Glutamatergic neuron (in vitro differentiated cells): ENCODE results near the gene ATF7IP2. TPM values are rescaled to one million over a fixed set of nuclear protein-coding genes. Genes with fewer than 3 reads are reported as not detected.
"Not testable (repeated sequence)": the region's sequence is repeated elsewhere in the genome, so short reads cannot be mapped to it uniquely, and the experiment has no call there.

ENCODE experiments used
- DNase-seq: peaks from one replicate; pipeline ENCODE4 v3.0.0; 2022
- H3K27ac Mint-ChIP-seq: one replicate; pipeline ENCODE4 v1.8.0; 2020; ENCODE audit warnings: mild to moderate bottlenecking, mixed read lengths, inconsistent platforms; ENCODE audit not compliant: unreplicated experiment
- H3K27me3 Mint-ChIP-seq: one replicate; pipeline ENCODE4 v1.8.0; 2020; ENCODE audit warnings: mild to moderate bottlenecking, moderate library complexity, mixed read lengths, inconsistent platforms; ENCODE audit not compliant: unreplicated experiment
- H3K36me3 Mint-ChIP-seq: one replicate; pipeline ENCODE4 v1.8.0; 2020; ENCODE audit warnings: mild to moderate bottlenecking, mixed read lengths, inconsistent platforms; ENCODE audit not compliant: unreplicated experiment
- H3K4me1 Mint-ChIP-seq: one replicate; pipeline ENCODE4 v1.8.0; 2020; ENCODE audit warnings: mild to moderate bottlenecking, low read depth, mixed read lengths, inconsistent platforms; ENCODE audit not compliant: unreplicated experiment
- H3K4me3 Mint-ChIP-seq: one replicate; pipeline ENCODE4 v1.8.0; 2020; ENCODE audit warnings: mild to moderate bottlenecking, mixed read lengths, inconsistent platforms; ENCODE audit not compliant: unreplicated experiment
- H3K9me3 Mint-ChIP-seq: one replicate; pipeline ENCODE4 v1.8.0; 2020; ENCODE audit warnings: mild to moderate bottlenecking, moderate library complexity, mixed read lengths, inconsistent platforms; ENCODE audit not compliant: unreplicated experiment
- total RNA-seq: library from RNA; stranded (reverse); fragmentation: NEBNext Ultra II Directional; extraction: Animal tissue kit (Norgen Biotek cat#: 25700); gene quantifications from one replicate; pipeline ENCODE4 v1.2.1, GENCODE V29; 2021; ENCODE audit not compliant: unreplicated experiment
- TF ChIP-seq, protein P1 (sequence below): fragments of 200-600 bp; sonication (generic); IDR thresholded peaks from one replicate; pipeline ENCODE4 v1.5.0; 2021; ENCODE audit not compliant: partially characterized antibody, unreplicated experiment

ATF7IP2 gene
- total RNA-seq, 1 donor from 2014 or later, result 9.1 TPM

DNA sequence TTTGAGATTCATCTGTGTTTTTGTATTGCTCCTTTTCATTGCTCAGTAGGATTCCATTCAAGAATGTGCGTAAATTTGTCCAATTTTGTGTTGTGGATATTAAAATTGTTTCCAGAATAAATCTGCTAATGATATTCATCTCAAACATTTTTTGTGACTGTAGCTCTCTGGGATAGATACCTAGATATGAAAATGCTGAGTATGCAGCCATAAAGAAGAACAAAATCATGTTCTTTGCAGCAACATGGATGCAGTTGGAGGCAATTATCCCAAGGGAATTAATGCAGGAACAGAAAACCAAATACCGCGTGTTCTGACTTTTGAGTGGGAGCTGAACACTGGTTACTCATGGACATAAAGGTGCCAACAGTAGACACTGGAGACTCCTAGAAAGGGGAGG is 40.2 kb upstream of the ATF7IP2 start:
- Mint-ChIP-seq H3K27me3 (no peaks in the 10 kb centered on the region), H3K36me3 (peaks cover 16% of the 10 kb centered on the region), H3K4me3 (no peak overlapping the region), H3K4me1 (no peaks in the 10 kb centered on the region), H3K27ac (no peak overlapping the region), H3K9me3 (peaks cover 3% of the 10 kb centered on the region)
- DNase-seq, result no peak
- TF ChIP-seq, protein P1, sequence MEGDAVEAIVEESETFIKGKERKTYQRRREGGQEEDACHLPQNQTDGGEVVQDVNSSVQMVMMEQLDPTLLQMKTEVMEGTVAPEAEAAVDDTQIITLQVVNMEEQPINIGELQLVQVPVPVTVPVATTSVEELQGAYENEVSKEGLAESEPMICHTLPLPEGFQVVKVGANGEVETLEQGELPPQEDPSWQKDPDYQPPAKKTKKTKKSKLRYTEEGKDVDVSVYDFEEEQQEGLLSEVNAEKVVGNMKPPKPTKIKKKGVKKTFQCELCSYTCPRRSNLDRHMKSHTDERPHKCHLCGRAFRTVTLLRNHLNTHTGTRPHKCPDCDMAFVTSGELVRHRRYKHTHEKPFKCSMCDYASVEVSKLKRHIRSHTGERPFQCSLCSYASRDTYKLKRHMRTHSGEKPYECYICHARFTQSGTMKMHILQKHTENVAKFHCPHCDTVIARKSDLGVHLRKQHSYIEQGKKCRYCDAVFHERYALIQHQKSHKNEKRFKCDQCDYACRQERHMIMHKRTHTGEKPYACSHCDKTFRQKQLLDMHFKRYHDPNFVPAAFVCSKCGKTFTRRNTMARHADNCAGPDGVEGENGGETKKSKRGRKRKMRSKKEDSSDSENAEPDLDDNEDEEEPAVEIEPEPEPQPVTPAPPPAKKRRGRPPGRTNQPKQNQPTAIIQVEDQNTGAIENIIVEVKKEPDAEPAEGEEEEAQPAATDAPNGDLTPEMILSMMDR, result no peak

DNA sequence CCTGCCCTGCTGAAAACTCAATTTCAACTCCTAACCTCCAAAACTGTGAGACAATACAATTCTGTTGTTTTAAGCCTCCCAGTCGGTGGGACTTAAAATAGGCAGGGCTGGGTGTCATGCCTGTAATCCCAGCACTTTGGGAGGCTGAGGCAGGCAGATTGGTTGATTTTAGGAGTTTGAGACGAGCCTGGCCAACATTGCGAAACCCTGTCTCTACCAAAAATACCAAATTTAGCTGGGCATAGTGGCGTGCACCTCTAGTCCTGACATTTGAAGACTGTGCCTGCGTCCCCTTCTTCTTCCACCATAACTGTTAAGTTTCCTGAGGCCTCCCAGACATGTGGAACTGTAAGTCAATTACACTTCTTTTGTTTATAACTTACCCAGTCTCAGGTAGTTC is 36.0 kb upstream of the ATF7IP2 start:
- no peak overlapping the region for H3K27ac Mint-ChIP-seq
- DNase-seq, result no peak
- H3K4me3 Mint-ChIP-seq, result no peak overlapping the region

DNA sequence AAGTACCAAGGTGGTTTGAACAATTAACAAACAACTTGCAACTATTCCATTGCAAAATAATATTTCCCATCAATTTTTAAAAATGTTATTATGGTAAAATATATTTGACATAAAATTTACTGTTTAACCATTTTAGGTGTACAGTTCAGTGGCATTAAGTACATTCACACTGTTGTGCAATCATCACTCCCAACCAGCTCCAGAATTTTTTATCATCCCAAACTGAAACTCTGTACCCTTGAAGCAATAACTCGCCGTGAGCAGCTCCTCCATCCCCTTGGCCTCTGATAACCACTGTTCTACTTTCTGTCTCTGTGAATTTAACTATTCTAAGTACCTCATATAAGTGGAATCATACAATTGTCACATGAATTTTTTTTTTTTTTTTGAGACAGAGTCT is 33.6 kb upstream of the ATF7IP2 start:
- H3K27me3 Mint-ChIP-seq, result no peaks in the 10 kb centered on the region

More for the DNA sequence above, 36.0 kb upstream of the ATF7IP2 start:
- TF ChIP-seq, protein P1, result no peak
- no peaks in the 10 kb centered on the region for H3K9me3 Mint-ChIP-seq
- H3K27me3 Mint-ChIP-seq, result no peaks in the 10 kb centered on the region
- H3K4me1 Mint-ChIP-seq, result no peaks in the 10 kb centered on the region
- peaks cover 4% of the 10 kb centered on the region for H3K36me3 Mint-ChIP-seq

DNA sequence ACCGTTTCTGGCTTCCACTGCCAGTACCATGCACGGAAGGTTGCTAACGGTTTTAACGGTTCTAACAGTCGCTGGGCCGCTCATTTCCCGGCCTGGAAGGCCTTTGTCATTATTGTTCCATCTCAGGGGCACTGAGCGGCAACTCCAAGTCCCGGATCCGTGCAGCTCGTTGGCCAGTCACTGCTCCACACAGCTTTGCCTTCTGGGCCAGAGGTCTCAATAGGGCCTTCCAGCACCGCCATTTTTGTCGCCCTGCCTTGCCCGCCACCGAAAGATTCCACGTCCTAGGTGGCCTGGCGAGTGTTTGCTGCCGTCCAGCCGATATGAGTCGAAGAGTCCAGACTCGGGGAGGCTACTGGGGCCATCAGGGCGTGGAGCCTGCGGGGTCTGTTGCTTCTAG is 30.3 kb upstream of the ATF7IP2 start:
- H3K4me3 Mint-ChIP-seq, result no peak overlapping the region
- no peaks in the 10 kb centered on the region for H3K4me1 Mint-ChIP-seq
- peaks cover 5% of the 10 kb centered on the region for H3K36me3 Mint-ChIP-seq
- no peak for DNase-seq
- no peaks in the 10 kb centered on the region for H3K27me3 Mint-ChIP-seq
- no peak overlapping the region for H3K27ac Mint-ChIP-seq
- TF ChIP-seq, protein P1, result no peak
- H3K9me3 Mint-ChIP-seq, result no peaks in the 10 kb centered on the region

More for the DNA sequence above, 33.6 kb upstream of the ATF7IP2 start:
- no peaks in the 10 kb centered on the region for H3K4me1 Mint-ChIP-seq
- H3K9me3 Mint-ChIP-seq, result no peaks in the 10 kb centered on the region
- TF ChIP-seq, protein P1, result no peak
- H3K27ac Mint-ChIP-seq, result no peak overlapping the region
- H3K4me3 Mint-ChIP-seq, result no peak overlapping the region
- peaks cover 5% of the 10 kb centered on the region for H3K36me3 Mint-ChIP-seq
- DNase-seq, result no peak

DNA sequence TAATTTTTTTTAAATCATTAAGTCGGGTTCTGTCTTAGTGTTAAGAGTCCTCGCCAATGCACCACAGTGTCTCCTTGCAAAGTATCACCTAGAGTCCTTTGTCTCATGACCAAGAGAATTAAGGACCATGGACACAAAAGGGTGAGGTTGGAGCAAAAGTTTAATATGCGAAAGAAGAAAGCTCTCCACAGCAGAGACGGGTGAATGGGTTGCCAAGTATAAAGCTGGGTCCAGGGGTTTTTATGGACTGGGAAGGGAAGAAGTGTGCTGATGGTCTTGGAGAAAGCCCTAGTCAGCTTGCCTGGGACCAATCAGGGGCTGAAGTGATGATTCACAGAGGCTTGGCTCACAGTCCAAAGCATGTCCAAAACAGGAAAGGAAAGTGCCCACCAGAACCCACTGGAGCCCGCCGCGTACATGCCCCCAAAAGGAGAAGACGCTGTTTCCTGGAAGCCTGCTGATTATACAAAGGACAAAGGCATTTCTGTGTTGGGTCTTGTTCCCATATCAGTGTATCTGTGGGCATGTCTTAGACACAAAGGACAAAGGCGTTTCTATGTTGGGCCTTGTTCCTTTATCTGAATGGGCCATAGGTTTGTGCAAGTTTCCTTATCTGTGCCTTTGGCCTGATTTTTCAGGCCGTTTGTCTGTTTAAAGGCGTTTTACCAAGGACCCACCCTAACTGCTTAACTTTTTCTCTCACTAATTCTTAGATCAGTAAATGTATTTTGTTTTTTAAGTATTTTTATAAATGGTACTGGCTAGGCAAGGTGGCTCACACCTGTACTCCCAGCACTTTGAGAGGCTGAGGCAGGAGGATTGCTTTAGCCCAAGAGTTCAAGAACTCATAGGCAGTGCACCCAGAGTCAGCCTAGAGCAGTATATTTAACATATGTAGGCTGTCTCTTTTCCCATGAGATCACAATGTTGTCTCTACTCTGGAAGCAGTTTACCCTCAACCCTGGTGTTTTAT is 28.7 kb upstream of the ATF7IP2 start:
- Mint-ChIP-seq H3K27ac (no peak overlapping the region), H3K4me1 (no peaks in the 10 kb centered on the region), H3K27me3 (no peaks in the 10 kb centered on the region), H3K9me3 (no peaks in the 10 kb centered on the region), H3K4me3 (no peak overlapping the region), H3K36me3 (peaks cover 5% of the 10 kb centered on the region)
- TF ChIP-seq, protein P1, result no peak
- no peak for DNase-seq

DNA sequence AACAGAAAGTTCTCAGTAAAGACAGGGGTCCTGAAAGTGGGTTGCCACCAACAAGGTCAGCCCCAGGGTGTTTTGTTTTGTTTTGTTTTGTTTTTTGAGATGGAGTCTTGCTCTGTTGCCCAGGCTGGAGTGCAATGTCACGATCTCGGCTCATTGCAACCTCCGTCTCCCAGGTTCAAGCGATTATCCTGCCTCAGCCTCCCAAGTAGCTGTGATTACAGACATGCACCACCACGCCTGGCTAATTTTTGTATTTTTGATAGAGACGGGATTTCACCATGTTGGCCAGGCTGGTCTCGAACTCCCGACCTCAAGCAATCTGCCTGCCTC is 24.1 kb upstream of the ATF7IP2 start:
- DNase-seq, H3K4me3 Mint-ChIP-seq, H3K27me3 Mint-ChIP-seq, H3K27ac Mint-ChIP-seq, H3K9me3 Mint-ChIP-seq, H3K4me1 Mint-ChIP-seq, H3K36me3 Mint-ChIP-seq: not testable (repeated sequence)
